Right hindlimb (tissue), 1 donor: ENCODE measurements around the gene BDH1.
A peak's percentile ranks its signal among the peaks of the same experiment; 100 is the strongest.

ENCODE experiments used
- DNase-seq: peaks from one replicate; pipeline ENCODE4 v3.0.0-alpha.2; 2018

The BDH1 gene

GRCh38 chr3:197547306-197548011 lies 8.3 kb downstream of the BDH1 start:
- no peak for DNase-seq

GRCh38 chr3:197546307-197547085 lies 9.3 kb downstream of the BDH1 start:
- no peak for DNase-seq

DNA sequence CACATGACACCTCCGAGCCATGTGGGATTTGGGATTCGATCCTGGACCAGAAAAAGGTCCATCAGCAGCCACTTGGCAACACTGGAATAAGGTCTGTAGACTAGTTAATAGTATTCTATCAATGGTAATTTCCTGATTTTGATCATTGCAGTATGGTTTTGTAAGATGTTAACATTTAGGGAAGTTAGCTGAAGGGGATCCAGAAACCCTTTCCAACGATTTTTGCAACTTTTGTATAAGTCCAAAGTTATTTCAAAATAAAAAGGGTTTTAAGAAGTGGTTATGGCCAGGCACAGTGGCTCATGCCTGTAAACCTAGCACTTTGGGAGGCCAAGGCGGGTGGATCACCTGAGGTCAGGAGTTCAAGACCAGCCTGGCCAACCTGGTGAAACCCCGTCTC lies 10.2 kb downstream of the BDH1 start:
- DNase-seq, result no peak

GRCh38 chr3:197545101-197545500 lies 10.7 kb downstream of the BDH1 start:
- no peak for DNase-seq

DNA sequence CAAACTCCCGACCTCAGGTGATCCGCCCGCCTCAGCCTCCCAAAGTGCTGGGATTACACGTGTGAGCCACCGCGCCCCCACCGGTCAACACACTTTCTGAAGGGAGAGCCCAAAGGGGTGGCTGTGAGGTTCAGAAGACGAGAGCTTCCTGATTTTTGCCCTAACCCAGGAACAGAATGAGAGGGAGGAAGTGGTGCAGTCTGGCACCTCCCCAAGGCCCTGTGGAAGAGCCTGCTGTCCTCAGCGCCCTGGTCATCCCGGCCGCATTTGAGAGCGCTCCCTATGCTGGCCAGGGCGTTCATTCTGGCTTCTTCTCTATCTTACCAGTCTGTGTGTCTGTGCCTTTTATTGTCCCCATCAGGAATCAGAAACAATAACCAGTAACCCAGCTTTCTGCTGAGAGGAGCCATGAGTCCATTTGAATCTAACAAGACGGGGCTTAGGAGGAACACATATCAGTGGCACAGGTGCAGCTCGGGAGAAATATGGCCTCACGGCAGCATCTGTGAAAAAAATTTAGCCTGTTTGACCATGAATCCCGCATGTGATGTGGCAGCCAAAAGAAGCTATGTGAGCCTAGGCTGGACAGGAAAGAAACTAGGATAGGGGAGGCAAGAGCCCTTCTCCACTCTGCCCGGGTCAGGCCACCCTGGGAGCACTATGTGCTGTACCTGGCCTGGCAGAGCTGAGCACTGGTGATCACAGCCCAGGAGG lies 12.9 kb downstream of the BDH1 start:
- no peak for DNase-seq

- peak; percentile 79 for DNase-seq
Observed at GRCh38 chr3:197541756-197542539, 13.8 kb downstream of the BDH1 start.

DNA sequence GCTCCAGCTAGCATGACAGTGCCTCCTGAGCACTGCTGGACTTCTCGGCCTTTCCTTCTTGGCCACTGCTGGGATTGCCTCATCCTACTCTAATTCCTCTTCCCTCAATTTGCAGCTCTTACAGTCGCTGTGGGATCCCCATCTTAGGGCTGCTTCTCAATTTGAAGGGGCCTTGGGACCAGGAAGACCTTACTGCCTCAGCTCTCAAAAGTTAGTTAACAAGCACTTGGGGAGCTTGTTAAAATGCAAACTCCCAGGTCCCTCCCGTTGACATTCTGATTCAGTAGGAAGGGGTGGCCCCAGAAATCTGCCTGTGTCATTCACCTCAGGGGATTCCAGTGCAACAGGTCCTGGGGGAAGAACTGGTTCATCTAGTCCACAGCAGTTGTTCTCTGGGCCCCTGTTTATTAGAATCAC lies 14.8 kb downstream of the BDH1 start:
- no peak for DNase-seq

GRCh38 chr3:197539651-197540051 lies 16.1 kb downstream of the BDH1 start:
- no peak for DNase-seq

DNA sequence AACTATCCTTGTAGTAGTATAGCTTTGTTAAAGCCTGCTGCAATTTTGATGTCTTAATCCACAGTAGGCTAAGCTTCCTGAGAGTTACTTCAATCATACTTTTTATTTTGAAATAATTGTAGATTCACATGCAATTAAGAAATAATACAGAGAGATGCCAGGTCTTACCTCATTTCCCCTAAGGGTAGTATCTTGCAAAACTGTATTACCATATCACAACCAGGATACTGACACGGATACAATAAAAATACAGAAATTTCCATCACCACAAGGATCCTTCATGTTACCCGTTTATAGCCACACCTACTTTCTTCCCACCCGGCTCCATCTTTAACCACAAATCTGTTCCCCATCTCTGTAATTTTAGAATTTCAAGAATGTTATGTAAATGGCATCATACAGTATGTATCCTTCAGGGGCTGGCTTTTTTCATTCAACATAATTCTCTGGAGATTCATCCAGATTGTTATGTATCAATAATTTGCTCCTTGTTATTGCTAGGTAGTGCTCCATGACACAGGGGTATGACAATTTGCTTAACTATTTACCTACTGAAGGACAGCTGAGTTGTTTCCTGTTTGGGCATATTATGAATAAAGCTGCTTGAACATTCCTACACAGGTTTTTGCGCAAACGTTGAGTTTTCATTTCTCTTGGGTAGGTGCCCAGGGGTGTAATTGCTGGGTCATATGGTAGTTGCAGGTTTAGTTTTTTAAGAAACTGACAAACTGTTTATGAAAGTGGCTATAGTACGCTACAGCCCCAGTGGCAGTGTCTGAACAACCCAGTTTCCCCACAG lies 21.6 kb downstream of the BDH1 start:
- DNase-seq, result no peak

DNA sequence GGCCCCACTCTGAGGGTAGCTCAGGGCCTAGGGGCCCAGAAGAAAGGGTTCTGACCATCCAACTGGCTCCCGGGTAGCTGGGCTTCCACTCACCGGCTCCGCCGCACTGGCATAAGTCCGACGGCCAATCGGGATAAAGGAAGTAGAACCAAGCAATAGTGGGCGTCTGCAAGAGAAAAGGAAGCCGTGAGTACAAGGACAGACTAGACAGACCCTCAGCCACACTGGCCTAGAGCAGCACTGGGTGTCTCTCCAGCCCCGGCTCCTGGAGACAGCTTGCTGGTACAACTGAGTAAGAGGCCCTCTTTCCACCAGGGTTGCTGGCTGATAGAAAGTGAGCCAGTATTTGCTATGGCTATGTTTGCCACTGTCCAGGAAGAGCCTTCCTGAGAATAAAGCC lies 22.4 kb downstream of the BDH1 start:
- DNase-seq, result no peak

GRCh38 chr3:197532388-197532787 lies 23.4 kb downstream of the BDH1 start:
- DNase-seq, result no peak

DNA sequence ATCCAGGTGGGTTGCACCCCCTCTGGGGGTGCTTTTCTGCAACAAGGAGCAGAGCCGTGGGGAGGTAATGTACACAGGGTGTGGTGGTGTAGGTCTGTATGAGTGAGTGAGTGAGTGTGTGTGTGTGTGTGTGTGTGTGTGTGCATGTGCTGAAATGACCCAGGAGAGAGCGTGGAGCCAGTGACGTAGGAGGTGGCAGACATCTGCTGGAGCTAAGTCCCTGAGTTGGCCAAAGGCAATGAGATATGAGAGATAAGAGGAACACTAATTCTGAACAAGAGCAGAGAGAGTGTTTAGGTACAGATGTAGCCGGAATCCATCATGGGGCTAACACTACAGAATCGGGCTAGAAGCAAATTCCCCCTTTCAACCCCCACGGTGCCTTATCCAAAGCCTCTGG lies 27.6 kb downstream of the BDH1 start:
- DNase-seq, result no peak

GRCh38 chr3:197527569-197527968 lies 28.2 kb downstream of the BDH1 start:
- DNase-seq, result no peak

- no peak for DNase-seq
Observed at GRCh38 chr3:197525706-197526105, 30.1 kb downstream of the BDH1 start.

DNA sequence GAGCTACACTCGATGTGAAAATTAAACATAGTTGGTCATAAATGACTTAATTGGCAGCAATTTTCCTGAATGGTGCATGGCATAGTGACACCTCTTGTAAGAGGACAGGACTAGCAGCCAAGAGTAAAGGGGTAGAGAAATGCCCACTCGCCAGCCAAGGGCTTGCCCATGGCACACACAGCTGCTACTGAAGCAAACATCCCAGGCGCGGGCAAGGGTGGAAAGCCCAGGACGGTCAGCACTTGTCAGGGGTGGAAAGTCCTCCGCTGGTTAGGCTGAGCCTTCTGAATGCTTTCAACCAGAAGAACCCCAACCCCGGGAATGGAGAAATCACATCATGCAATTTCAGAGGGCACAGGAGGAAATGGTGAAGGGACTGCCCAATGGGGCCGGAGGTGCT lies 31.6 kb downstream of the BDH1 start:
- DNase-seq, result no peak

GRCh38 chr3:197523526-197523925 lies 32.2 kb downstream of the BDH1 start:
- no peak for DNase-seq

DNA sequence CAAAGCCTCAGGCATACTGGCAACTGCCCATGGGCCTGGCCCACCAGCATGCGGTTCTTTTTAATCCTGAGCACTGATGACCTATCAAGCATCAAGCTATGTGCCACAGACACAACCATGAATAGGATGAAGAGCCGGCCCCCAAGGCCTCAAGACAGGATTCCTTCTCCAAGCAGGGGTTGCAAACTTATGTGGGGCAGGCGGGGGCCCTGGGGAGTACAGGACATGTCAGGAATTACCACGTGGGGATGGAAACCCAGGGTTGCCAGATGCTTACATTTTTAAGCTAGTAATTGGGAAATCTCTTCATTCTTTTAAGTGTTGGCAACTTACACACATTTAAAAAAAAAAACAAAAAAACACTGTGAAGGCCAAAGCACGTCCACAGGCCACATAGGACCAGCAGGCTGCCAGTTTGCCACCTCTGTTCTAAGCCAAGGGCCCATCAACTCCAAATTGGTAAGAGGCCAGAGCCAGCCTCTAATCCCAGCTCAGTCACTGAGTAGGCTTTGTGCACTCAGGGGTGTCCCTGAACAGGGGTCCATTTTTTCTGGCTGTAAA lies 32.8 kb downstream of the BDH1 start:
- DNase-seq, result no peak

DNA sequence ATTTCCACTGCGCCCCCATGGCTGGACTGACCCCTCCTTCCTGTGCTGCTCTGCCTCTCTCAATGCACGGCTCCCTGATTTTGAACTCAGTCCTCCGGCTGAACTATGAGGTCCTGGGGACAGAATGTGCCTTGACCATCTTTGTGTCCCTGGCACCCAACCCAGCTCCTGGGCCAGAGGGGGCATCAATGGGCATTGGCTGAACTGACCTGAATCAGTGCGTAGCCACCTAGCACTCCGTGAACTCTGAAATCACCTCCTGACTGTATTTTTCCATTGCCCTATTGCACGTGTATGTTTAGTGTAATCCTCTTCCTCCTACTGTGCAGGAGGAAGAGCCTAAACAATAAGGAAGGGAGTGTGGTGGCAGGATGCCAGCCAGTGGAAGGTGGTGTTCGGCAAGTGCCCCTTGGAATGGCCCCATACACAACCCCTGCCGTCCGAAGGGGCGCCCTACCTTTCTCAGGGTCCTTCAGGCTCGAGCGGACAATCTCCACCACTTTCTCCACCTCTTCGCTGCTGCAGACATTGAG lies 33.5 kb downstream of the BDH1 start:
- DNase-seq, result no peak

DNA sequence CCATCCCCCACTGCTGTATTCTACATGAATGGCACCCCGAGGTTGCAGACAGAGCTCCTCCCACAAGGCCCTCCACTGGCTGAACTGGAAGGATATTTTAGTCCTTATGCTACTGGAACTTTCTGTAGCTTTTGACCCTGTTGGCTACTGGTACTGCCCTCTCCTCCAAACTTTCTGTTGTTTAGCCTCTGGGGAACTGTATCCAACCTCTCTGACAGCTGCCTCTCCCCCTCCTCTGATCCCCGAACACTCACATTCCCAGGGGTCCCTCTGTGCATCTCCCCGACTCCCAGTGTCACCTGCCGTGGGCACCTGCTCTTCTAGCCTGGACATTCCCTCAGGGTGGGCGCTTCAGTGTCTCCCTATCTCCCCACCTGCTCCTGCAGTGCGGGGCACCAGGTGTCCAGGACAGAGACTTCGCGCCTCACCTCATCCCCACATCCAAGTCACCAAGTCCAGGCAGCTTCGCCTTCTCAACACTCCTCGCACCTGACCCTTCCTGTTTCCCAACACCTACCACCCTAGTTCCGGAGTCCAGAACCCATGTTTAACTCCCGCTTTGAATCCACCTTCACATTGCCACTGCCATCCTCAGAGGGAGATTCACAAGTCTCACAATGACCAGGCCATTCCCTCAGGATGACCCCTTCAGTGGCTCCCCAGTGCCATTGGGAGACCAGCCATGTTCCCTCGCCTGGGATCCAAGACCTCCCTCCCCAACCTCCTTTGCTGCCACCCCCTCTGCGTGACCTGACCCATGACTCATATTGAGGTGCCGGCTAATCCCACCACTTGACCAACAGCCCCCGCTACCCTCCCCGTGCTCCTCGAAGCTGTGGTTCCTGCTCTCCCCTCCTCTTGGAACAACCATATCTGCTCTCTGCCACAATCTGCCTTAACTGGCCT lies 34.2 kb downstream of the BDH1 start:
- DNase-seq, result no peak
